Small intestine (tissue), 7 donors: ENCODE measurements around the gene KLHL3. TPM values are rescaled to one million over a fixed set of nuclear protein-coding genes. Genes with fewer than 3 reads are reported as not detected.

Experiments
- DNase-seq, 2 donors: peaks; one replicate each; pipeline versions ENCODE4 v3.0.0 to v3.0.0-alpha.2; 2013
- FAIRE-seq: peaks from 2 replicates; lab custom pipeline; 2012; peaks lifted over from hg19 to GRCh38; lab: Jason Lieb, UNC
- H3K27ac ChIP-seq, 3 donors: one replicate each; pipeline ENCODE4 v1.5.1; 2013; ENCODE audit warnings: low read length in 2 of 3, mild to moderate bottlenecking in 2 of 3, control low read depth in 1 of 3, inconsistent platforms in 1 of 3, low read depth in 1 of 3, moderate library complexity in 1 of 3
- H3K27me3 ChIP-seq, 3 donors: one replicate each; pipeline ENCODE4 v1.6.1; 2013; ENCODE audit warnings: low read length in 3 of 3, inconsistent platforms in 1 of 3; ENCODE audit not compliant: control insufficient read depth in 3 of 3, insufficient read depth in 3 of 3
- H3K36me3 ChIP-seq, 3 donors: one replicate each; pipeline ENCODE4 v1.6.1; 2013; ENCODE audit warnings: low read length in 3 of 3, inconsistent platforms in 1 of 3, low read depth in 1 of 3, mild to moderate bottlenecking in 1 of 3, moderate library complexity in 1 of 3; ENCODE audit not compliant: control insufficient read depth in 3 of 3, insufficient read depth in 2 of 3
- H3K4me1 ChIP-seq, 3 donors: one replicate each; pipeline ENCODE4 v1.6.1; 2013; ENCODE audit warnings: low read length in 2 of 3, inconsistent platforms in 1 of 3, low read depth in 1 of 3, mild to moderate bottlenecking in 1 of 3, moderate library complexity in 1 of 3; ENCODE audit not compliant: control insufficient read depth in 3 of 3, insufficient read depth in 2 of 3
- H3K4me3 ChIP-seq, 3 donors: one replicate each; pipeline ENCODE4 v1.5.1; 2013; ENCODE audit warnings: low read length in 3 of 3, control low read depth in 1 of 3, inconsistent platforms in 1 of 3, low read depth in 1 of 3, mild to moderate bottlenecking in 1 of 3, moderate library complexity in 1 of 3
- H3K9me3 ChIP-seq, 2 donors: one replicate each; pipeline ENCODE4 v1.6.1; 2013; ENCODE audit warnings: low read depth in 1 of 2, low read length in 1 of 2; ENCODE audit not compliant: control insufficient read depth in 2 of 2, insufficient read depth in 1 of 2
- WGBS, 3 donors: extraction: QIAGEN DNeasy Blood & Tissue Kit; methylation state at CpG; one replicate each; pipeline ENCODE4 v1.1.7; 2013; 5-methylcytosine and 5-hydroxymethylcytosine counted together
- polyA plus RNA-seq, 4 donors: library from polyadenylated mRNA; stranded (reverse) in 3 of 4; unstranded in 1 of 4; fragments of 200-250 nt in 3 of 4; fragments of 120-200 nt in 1 of 4; gene quantifications; one replicate each; pipeline versions ENCODE4 v1.2.1 to v1.2.3, GENCODE V29; 2013
- donor health status: healthy with polysubstance abuse.
- donor health status: control.
- donor health status: control.
- donor health status: Bipolar disorder and iron deficiency.
- donor health status: healthy.

Gene KLHL3
- polyA plus RNA-seq, 4 donors = 0.67 to 6.5 (median 1.8) TPM

- Histone ChIP-seq H3K36me3 (no peaks in the 10 kb centered on the region), H3K4me1 (peaks cover 0 to 18% (median 3%) of the 10 kb centered on the region in 3 donors), H3K9me3 (no peaks in the 10 kb centered on the region), H3K27me3 (no peaks in the 10 kb centered on the region), H3K27ac (peak overlapping the region in 1 of 3 donors; percentile 45), H3K4me3 (no peak overlapping the region)
- DNase-seq = peak in 1 of 2 donors; percentile 21
- 40 to 43% (median 43%) methylated on average over 5 of the region's 5 CpGs for WGBS, 3 donors
- FAIRE-seq = no peak
Measured at GRCh38 chr5:137737349-137738131, 1.7 kb upstream of the KLHL3 start.

GRCh38 chr5:137736496-137736895 lies 607 bp upstream of the KLHL3 start:
- no peak for DNase-seq
- no peaks in the 10 kb centered on the region for H3K36me3 ChIP-seq
- WGBS, 3 donors = 85 to 97% (median 88%) methylated on average over 1 of the region's 1 CpG
- no peak overlapping the region for H3K4me3 ChIP-seq
- H3K27ac ChIP-seq = peak overlapping the region in 1 of 3 donors; percentile 43
- no peaks in the 10 kb centered on the region for H3K27me3 ChIP-seq
- no peaks in the 10 kb centered on the region for H3K9me3 ChIP-seq
- no peak for FAIRE-seq
- peaks cover 0 to 11% (median 3%) of the 10 kb centered on the region in 3 donors for H3K4me1 ChIP-seq

GRCh38 chr5:137734962-137735554 lies 831 bp downstream of the KLHL3 start:
- WGBS, 3 donors = 6 to 16% (median 10%) methylated on average over 14 of the region's 14 CpGs
- Histone ChIP-seq H3K4me3 (peak overlapping the region; percentile 8 to 47 (median 40)), H3K4me1 (peaks cover 0 to 11% (median 3%) of the 10 kb centered on the region in 3 donors), H3K36me3 (no peaks in the 10 kb centered on the region), H3K27ac (peak overlapping the region in 2 of 3 donors; percentile 43 to 46), H3K9me3 (no peaks in the 10 kb centered on the region), H3K27me3 (no peaks in the 10 kb centered on the region)
- FAIRE-seq (no peak), DNase-seq (peak; percentile 50 to 67)

GRCh38 chr5:137734331-137734730 lies 1.6 kb downstream of the KLHL3 start:
- no peaks in the 10 kb centered on the region for H3K9me3 ChIP-seq
- H3K4me3 ChIP-seq = peak overlapping the region in 1 of 3 donors; percentile 47
- peaks cover 0 to 11% (median 3%) of the 10 kb centered on the region in 3 donors for H3K4me1 ChIP-seq
- no peak overlapping the region for H3K27ac ChIP-seq
- no peak for FAIRE-seq
- no peak for DNase-seq
- no peaks in the 10 kb centered on the region for H3K36me3 ChIP-seq
- no peaks in the 10 kb centered on the region for H3K27me3 ChIP-seq
- 60 to 76% (median 72%) methylated on average over 2 of the region's 2 CpGs for WGBS, 3 donors

- H3K4me3 ChIP-seq = no peak overlapping the region
- H3K27ac ChIP-seq = no peak overlapping the region
- peaks cover 0 to 11% (median 3%) of the 10 kb centered on the region in 3 donors for H3K4me1 ChIP-seq
- H3K27me3 ChIP-seq = no peaks in the 10 kb centered on the region
- WGBS, 3 donors = 89 to 95% (median 91%) methylated on average over 3 of the region's 3 CpGs
- no peaks in the 10 kb centered on the region for H3K9me3 ChIP-seq
- H3K36me3 ChIP-seq = no peaks in the 10 kb centered on the region
- FAIRE-seq (no peak), DNase-seq (no peak)
Measured at GRCh38 chr5:137733922-137734321, 2.0 kb downstream of the KLHL3 start.

GRCh38 chr5:137733006-137733405 lies 2.9 kb downstream of the KLHL3 start:
- Histone ChIP-seq H3K36me3 (no peaks in the 10 kb centered on the region), H3K27me3 (no peaks in the 10 kb centered on the region), H3K4me3 (no peak overlapping the region), H3K9me3 (no peaks in the 10 kb centered on the region), H3K27ac (no peak overlapping the region), H3K4me1 (peaks cover 0 to 11% (median 3%) of the 10 kb centered on the region in 3 donors)
- FAIRE-seq (no peak), DNase-seq (no peak)
- 72 to 78% (median 73%) methylated on average over 3 of the region's 3 CpGs for WGBS, 3 donors

GRCh38 chr5:137731176-137731575 lies 4.7 kb downstream of the KLHL3 start:
- 88 to 96% (median 95%) methylated on average over 3 of the region's 3 CpGs for WGBS, 3 donors

GRCh38 chr5:137730336-137730735 lies 5.6 kb downstream of the KLHL3 start:
- DNase-seq (no peak), FAIRE-seq (no peak)
- H3K9me3 ChIP-seq = no peaks in the 10 kb centered on the region
- H3K27ac ChIP-seq = no peak overlapping the region
- H3K4me3 ChIP-seq = no peak overlapping the region
- no peaks in the 10 kb centered on the region for H3K27me3 ChIP-seq
- peaks cover 0 to 3% (median 2%) of the 10 kb centered on the region in 3 donors for H3K4me1 ChIP-seq
- H3K36me3 ChIP-seq = no peaks in the 10 kb centered on the region

More at GRCh38 chr5:137731176-137731575, 4.7 kb downstream of the KLHL3 start:
- Histone ChIP-seq H3K27ac (no peak overlapping the region), H3K9me3 (no peaks in the 10 kb centered on the region), H3K4me1 (peaks cover 0 to 6% (median 2%) of the 10 kb centered on the region in 3 donors), H3K36me3 (no peaks in the 10 kb centered on the region), H3K4me3 (no peak overlapping the region), H3K27me3 (no peaks in the 10 kb centered on the region)
- FAIRE-seq (no peak), DNase-seq (no peak)
